Muscle of arm (tissue), 14 donors: ENCODE data around the gene TMEM255B. TPM values are rescaled to one million over a fixed set of nuclear protein-coding genes. Genes with fewer than 3 reads are reported as not detected.
"Not testable (repeated sequence)": the region's sequence is repeated elsewhere in the genome, so short reads cannot be mapped to it uniquely, and the experiment has no call there.

ENCODE experiments used
- DNase-seq: peaks from one replicate; pipeline ENCODE4 v3.0.0-alpha.2; 2013
- long read RNA-seq, 11 donors: transcript quantifications; one replicate each; lab custom pipeline, GENCODE V29; 2026
- polyA plus RNA-seq, 12 donors: library from polyadenylated mRNA; unstranded; fragments of 120-200 nt; gene quantifications; one replicate each; pipeline ENCODE4 v1.2.1, GENCODE V29; 2013; ENCODE audit not compliant: insufficient read length in 12 of 12

The TMEM255B gene
- 10 to 100 TPM in 1 of 12 donors, 1 to 10 TPM in 9, not detected in 2; 4.6 to 12.2 (median 6.0) TPM for polyA plus RNA-seq
- long read RNA-seq, donor 1, full-length matches to known transcripts = 2 of 2 reads
- long read RNA-seq, donor 1, partial matches to known transcripts = 0 of 2 reads
- long read RNA-seq, donor 1, other reads (novel, unspliced or antisense) = 0 of 2 reads
- long read RNA-seq, donor 2 = 0 reads
- long read RNA-seq, donor 3 = 0 reads
- long read RNA-seq, donor 4 = 0 reads
- long read RNA-seq, donor 5, full-length matches to known transcripts = 2 of 2 reads
- long read RNA-seq, donor 5, partial matches to known transcripts = 0 of 2 reads
- long read RNA-seq, donor 5, other reads (novel, unspliced or antisense) = 0 of 2 reads
- long read RNA-seq, donor 6, partial matches to known transcripts = 0 of 1 reads
- long read RNA-seq, donor 6, other reads (novel, unspliced or antisense) = 0 of 1 reads
- long read RNA-seq, donor 7 = 0 reads
- long read RNA-seq, donor 8 = 0 reads
- long read RNA-seq, donor 9, partial matches to known transcripts = 0 of 1 reads
- long read RNA-seq, donor 9, other reads (novel, unspliced or antisense) = 0 of 1 reads
- long read RNA-seq, donor 10 = 0 reads
- long read RNA-seq, donor 11, full-length matches to known transcripts = 2 of 2 reads
- long read RNA-seq, donor 11, partial matches to known transcripts = 0 of 2 reads
- long read RNA-seq, donor 11, other reads (novel, unspliced or antisense) = 0 of 2 reads

DNA sequence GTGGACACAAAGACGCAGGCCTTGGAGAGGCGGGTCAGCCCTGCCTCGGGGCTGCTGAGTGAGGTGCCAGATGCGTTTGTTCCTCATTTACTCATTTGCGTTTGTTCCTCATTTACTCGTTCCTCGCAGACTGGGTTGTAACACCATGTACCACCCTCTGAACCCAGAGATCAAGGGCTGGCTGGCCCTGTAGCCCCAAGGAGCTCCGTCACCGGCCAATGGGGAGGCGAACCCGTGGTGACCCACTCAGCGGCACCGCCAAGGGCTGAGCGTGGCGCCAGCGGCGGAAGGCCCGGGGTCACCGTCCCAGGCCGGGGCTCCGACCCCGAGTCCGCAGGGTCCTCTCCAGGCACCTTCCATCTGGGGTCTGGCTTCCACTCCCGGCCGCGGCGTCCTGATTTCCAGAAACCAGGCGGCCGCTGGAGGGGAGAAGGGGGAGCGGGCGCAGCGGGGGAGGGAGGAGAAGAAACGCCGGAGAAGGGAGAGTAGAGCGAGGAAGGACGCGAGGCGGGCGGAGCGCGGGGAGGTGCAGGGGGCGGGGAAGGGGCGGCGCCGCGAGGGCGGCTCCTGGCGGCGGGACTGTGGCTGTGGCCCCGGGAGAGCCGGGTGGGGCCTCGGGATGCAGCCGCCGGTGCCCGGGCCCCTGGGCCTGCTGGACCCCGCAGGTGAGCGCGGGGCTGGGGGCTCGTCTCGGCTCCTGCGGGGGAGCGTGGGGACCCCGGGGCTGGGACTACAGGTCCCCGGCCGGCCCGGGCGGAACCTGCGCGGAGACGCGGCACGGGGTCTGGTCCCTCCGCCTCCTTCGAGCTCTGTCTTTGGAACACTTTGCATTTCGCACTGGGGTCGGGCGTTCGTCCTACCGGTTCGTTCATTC, at the start of gene TMEM255B:
TMEM255B (plus strand) TSS at position 576 of the 874 bp plus-strand sequence; CDS start at position 620, 44 bp downstream.
- peak; percentile 67 for DNase-seq

GRCh38 chr13:113722921-113723320, 36.1 kb upstream of the TMEM255B start:
- DNase-seq = no peak

- no peak for DNase-seq
Observed at GRCh38 chr13:113723410-113724015, 35.5 kb upstream of the TMEM255B start.

- DNase-seq = no peak
Observed at GRCh38 chr13:113724016-113724758, 34.8 kb upstream of the TMEM255B start.

- peak; percentile 49 for DNase-seq
Observed at GRCh38 chr13:113724780-113725315, 34.2 kb upstream of the TMEM255B start.

DNA sequence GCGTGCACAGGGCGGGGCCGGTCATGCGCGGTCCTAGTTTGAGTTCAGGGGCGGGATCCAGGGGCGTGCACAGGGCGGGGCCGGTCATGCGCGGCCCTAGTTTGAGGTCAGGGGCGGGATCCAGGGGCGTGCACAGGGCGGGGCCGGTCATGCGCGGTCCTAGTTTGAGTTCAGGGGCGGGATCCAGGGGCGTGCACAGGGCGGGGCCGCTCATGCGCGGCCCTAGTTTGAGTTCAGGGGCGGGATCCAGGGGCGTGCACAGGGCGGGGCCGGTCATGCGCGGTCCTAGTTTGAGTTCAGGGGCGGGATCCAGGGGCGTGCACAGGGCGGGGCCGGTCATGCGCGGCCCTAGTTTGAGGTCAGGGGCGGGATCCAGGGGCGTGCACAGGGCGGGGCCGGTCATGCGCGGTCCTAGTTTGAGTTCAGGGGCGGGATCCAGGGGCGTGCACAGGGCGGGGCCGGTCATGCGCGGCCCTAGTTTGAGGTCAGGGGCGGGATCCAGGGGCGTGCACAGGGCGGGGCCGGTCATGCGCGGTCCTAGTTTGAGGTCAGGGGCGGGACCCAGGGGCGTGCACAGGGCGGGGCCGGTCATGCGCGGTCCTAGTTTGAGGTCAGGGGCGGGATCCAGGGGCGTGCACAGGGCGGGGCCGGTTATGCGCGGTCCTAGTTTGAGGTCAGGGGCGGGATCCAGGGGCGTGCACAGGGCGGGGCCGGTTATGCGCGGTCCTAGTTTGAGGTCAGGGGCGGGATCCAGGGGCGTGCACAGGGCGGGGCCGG, 33.5 kb upstream of the TMEM255B start:
- not testable (repeated sequence) for DNase-seq

DNA sequence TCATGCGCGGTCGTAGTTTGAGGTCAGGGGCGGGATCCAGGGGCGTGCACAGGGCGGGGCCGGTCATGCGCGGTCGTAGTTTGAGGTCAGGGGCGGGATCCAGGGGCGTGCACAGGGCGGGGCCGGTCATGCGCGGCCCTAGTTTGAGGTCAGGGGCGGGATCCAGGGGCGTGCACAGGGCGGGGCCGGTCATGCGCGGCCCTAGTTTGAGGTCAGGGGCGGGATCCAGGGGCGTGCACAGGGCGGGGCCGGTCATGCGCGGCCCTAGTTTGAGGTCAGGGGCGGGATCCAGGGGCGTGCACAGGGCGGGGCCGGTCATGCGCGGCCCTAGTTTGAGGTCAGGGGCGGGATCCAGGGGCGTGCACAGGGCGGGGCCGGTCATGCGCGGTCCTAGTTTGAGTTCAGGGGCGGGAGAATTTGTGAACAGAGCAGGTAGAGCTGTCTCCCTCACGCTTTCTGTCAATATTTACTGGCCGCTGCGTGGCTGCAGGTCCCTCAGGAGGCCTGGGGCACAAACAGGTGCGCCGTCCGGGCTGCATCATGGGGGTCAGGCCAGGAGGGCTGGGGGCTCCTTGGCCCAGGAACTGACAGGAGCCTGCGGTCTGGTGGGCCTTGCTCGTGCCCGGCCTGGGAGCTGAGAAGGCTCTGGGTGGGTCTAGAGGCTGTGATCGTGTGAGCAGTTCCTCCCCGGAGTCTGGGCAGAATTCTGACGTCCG, 32.8 kb upstream of the TMEM255B start:
- DNase-seq = not testable (repeated sequence)

- DNase-seq = no peak
Observed at GRCh38 chr13:113726961-113727411, 32.0 kb upstream of the TMEM255B start.

DNA sequence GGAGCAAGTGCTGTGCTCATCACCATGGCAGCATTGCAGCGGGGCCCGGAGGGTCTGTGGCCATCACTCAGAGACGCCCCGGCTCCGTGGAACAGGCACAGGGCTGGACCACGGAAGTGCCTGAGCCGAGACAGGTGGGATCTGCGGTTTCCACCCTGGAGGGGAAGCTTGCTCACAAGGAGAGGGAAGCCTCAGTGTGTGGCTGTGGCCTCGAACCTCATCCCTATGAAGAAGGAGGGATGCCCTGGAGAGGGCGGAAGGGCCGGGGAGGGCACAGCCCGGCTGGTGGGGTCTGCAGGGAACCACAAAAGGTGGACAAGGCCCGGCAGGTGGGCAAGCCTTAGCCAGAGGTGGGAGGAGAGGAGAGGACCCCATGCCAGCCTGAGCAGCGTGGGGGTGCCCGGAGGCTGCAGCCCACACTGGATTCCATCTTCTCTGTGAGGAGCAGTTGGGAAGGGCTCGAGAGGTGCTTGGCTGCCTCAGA, 30.4 kb upstream of the TMEM255B start:
- DNase-seq = no peak

GRCh38 chr13:113729187-113730019, 29.6 kb upstream of the TMEM255B start:
- DNase-seq = no peak

- no peak for DNase-seq
Observed at GRCh38 chr13:113730258-113730691, 28.8 kb upstream of the TMEM255B start.

DNA sequence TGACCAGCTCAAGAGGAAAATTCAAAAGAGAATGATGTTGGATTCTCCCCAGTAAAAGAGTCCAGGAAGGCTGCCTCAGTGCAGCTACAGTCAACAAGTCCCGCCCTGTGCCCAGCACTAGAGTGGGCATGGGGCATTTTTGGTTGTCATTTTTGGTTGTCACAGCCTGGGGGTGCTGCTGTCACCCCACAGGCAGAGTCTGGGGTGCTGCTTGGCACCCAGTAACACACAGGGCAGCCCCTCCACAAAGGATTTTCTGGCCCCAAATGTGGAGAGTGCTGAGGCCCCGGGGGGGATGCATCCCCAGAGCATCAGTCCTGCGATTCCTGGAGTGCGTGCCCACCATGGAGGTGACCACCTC, 28.2 kb upstream of the TMEM255B start:
- no peak for DNase-seq

DNA sequence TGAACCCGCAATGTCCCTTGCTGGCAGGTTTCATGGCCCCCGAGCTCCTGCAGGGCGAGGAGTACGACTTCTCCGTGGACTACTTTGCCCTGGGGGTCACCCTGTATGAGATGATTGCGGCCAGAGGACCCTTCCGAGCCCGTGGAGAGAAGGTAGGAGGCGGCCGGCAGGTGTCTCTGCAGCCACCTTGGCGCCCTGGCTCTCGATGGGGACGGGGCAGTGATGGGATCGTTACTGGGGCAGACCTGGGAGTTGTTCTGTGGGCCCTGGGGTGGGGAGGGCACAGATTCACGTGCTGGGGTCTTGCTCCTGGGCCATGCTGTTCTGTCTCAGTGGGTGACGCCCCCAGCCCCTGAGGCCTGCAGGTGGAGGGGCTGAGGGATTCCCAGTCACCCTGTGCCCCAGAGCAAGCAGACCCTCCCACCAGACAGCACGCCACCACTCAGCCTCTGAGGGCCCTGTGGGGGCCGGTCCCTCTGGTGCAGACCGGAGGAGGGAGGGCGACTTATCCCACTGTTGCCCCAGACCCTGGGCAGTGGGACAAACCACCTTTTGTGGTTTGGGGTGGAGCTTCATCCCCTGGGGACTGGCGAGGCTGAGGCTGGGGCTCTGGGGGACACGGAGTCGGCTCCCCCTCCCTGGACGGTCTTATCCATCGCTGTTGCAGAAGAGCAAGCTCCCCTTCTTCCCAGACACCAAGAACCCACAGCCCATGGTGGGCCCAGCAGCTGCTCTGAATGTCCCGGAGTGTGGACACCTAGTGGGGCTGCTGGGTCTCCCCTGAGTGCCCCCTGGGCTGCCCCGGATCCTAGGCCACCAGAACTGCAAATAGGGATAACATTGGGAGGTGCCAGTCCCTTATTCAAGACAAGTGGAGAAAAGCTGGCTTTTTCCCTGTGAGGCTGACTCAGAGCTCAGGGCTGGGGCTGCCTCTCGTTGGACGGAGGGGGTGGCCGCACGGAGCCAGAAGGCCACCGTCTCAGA, 27.5 kb upstream of the TMEM255B start:
- DNase-seq = no peak

DNA sequence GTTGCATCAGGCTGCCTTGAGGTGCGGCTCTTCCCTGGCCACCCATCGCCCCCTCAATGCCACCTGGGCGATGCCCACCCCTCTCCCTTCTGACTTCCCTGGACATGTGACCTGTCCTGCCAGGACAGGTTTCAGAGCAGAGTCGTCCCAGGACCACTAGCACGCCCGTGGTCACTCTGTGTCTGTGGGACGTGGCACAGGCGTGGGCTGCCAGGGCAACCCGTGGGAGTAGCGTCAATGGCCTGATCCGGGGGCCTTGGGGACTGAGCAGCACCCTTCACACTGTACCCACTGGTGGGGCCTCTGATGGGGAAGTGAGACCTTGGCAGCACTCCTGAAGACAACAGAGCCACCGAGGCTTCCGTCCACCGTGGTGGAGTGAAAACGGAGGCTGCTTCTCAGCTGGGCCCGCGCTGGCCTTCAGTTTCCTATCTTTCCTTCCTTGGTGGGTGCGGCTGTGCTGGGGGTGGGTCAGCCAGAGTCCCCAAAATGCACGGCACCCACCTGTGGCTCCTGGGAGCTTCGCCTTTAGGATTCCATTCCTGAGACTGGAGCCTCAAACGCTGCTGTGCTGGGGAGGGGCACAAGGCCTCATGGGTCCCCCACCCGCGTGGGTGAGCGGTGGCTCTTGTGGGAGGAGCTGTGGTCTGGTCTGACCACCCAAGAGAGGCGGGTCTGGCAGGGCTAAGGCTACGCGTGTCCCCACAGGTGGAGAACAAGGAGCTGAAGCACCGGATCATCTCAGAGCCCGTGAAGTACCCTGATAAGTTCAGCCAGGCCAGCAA, 26.7 kb upstream of the TMEM255B start:
- no peak for DNase-seq
